IMR-90 (cell line): Measurements from ENCODE around the gene RAD17. TPM values are rescaled to one million over a fixed set of nuclear protein-coding genes. Genes with fewer than 3 reads are reported as not detected.
"Not testable (repeated sequence)": the region's sequence is repeated elsewhere in the genome, so short reads cannot be mapped to it uniquely, and the experiment has no call there.

Experiments
- ATAC-seq: fragments of 200-7000 bp; cut with Tn5 transposase; 2 replicates; pipeline ENCODE4 v1.9.1; 2020; ENCODE audit warnings: low read depth, mild to moderate bottlenecking, moderate library complexity
- BruUV-seq: library from RNA; stranded (reverse); fragments of 400-500 nt; replicated peaks from 2 replicates; lab custom pipeline; 2021; lab: Mats Ljungman, UMichigan
- CTCF ChIA-PET: fragments of 300-600 bp; formaldehyde crosslinking; extraction: SDS; loops from one replicate; lab custom pipeline; 2021; ENCODE audit warnings: antibody characterized with exemption; lab: Yijun Ruan, JAX
- POLR2A ChIA-PET: fragments of 300-600 bp; sonication (Branson Sonifier 250); formaldehyde crosslinking; loops from one replicate; lab custom pipeline; 2022; ENCODE audit warnings: antibody characterized with exemption; ENCODE audit not compliant: unreplicated experiment; lab: Charles Lee
- DNase-seq: peaks from one replicate; pipeline ENCODE4 v3.0.0; 2013
- H2AFZ ChIP-seq: replicated peaks from 2 replicates; pipeline ENCODE3; 2013; ENCODE audit warnings: low read length, mild to moderate bottlenecking; ENCODE audit not compliant: poor library complexity
- H2AK5ac ChIP-seq: 2 replicates; pipeline ENCODE4 v1.6.1; 2013; ENCODE audit warnings: low read depth, low read length, inconsistent platforms
- H2AK9ac ChIP-seq: replicated peaks from 2 replicates; pipeline ENCODE3; 2013; ENCODE audit warnings: mild to moderate bottlenecking, low read depth, low read length, moderate library complexity; ENCODE audit not compliant: poor library complexity
- H2BK120ac ChIP-seq: 2 replicates; pipeline ENCODE4 v1.6.1; 2013; ENCODE audit warnings: low read depth, low read length, inconsistent platforms
- H2BK15ac ChIP-seq: 3 replicates; pipeline ENCODE4 v1.6.1; 2013; ENCODE audit warnings: low read depth, low read length, inconsistent platforms
- H2BK20ac ChIP-seq: 2 replicates; pipeline ENCODE4 v1.6.1; 2013; ENCODE audit warnings: low read depth, mild to moderate bottlenecking, inconsistent platforms, low read length, moderate library complexity
- H2BK5ac ChIP-seq: 2 replicates; pipeline ENCODE4 v1.6.1; 2013; ENCODE audit warnings: mild to moderate bottlenecking, low read depth, low read length, inconsistent platforms; ENCODE audit not compliant: poor library complexity, severe bottlenecking
- H3K14ac ChIP-seq: replicated peaks from 2 replicates; pipeline ENCODE4 v1.6.1; 2013; ENCODE audit warnings: low read depth, low read length, inconsistent platforms
- H3K18ac ChIP-seq: 2 replicates; pipeline ENCODE4 v1.6.1; 2013; ENCODE audit warnings: low read depth, low read length, control low read depth
- H3K23ac ChIP-seq: 2 replicates; pipeline ENCODE4 v1.6.1; 2013; ENCODE audit warnings: low read depth, low read length, inconsistent platforms
- H3K27ac ChIP-seq: 2 replicates; pipeline ENCODE4 v1.5.1; 2013; ENCODE audit warnings: mild to moderate bottlenecking, control low read depth, low read length; ENCODE audit not compliant: insufficient read depth
- H3K27me3 ChIP-seq: 2 replicates; pipeline ENCODE4 v1.6.1; 2013; ENCODE audit warnings: low read length; ENCODE audit not compliant: control insufficient read depth, insufficient read depth
- H3K36me3 ChIP-seq: 2 replicates; pipeline ENCODE4 v1.6.1; 2013; ENCODE audit warnings: low read length, mixed read lengths; ENCODE audit not compliant: control insufficient read depth, insufficient read depth
- H3K4ac ChIP-seq: 2 replicates; pipeline ENCODE4 v1.6.1; 2013; ENCODE audit warnings: low read depth, low read length, inconsistent platforms
- H3K4me1 ChIP-seq: 2 replicates; pipeline ENCODE4 v1.6.1; 2013; ENCODE audit warnings: low read length, mixed read lengths; ENCODE audit not compliant: control insufficient read depth, insufficient read depth
- H3K4me2 ChIP-seq: 2 replicates; pipeline ENCODE4 v1.6.1; 2013; ENCODE audit warnings: low read depth, mild to moderate bottlenecking, control low read depth, low read length, moderate library complexity
- H3K4me3 ChIP-seq: 2 replicates; pipeline ENCODE4 v1.5.1; 2013; ENCODE audit warnings: low read depth, mild to moderate bottlenecking, control low read depth, low read length, moderate library complexity; ENCODE audit not compliant: insufficient read depth
- H3K56ac ChIP-seq: 2 replicates; pipeline ENCODE4 v1.6.1; 2013; ENCODE audit warnings: low read length, inconsistent platforms; ENCODE audit not compliant: insufficient read depth; ENCODE audit errors: extremely low read depth
- H3K79me1 ChIP-seq, 2 experiments: 2 replicates each; pipeline ENCODE4 v1.6.1; 2013; ENCODE audit warnings: low read length in 2 of 2, inconsistent platforms in 1 of 2, low read depth in 1 of 2
- H3K9ac ChIP-seq: 2 replicates; pipeline ENCODE4 v1.6.1; 2013; ENCODE audit warnings: low read depth, low read length, control low read depth
- H3K9me1 ChIP-seq: 2 replicates; pipeline ENCODE4 v1.6.1; 2013; ENCODE audit warnings: low read length, inconsistent platforms; ENCODE audit not compliant: insufficient read depth
- H3K9me3 ChIP-seq: 2 replicates; pipeline ENCODE4 v1.6.1; 2013; ENCODE audit warnings: low read length; ENCODE audit not compliant: control insufficient read depth, insufficient read depth
- H4K20me1 ChIP-seq: 2 replicates; pipeline ENCODE4 v1.6.1; 2013; ENCODE audit warnings: low read length, inconsistent platforms; ENCODE audit not compliant: insufficient read depth
- H4K5ac ChIP-seq: 2 replicates; pipeline ENCODE4 v1.6.1; 2013; ENCODE audit warnings: mild to moderate bottlenecking, low read depth, low read length, control low read depth
- H4K8ac ChIP-seq, 2 experiments: 2 replicates each; pipeline ENCODE4 v1.6.1; 2013; ENCODE audit warnings: low read depth in 2 of 2, low read length in 2 of 2, control low read depth in 1 of 2, inconsistent platforms in 1 of 2
- H4K91ac ChIP-seq: 2 replicates; pipeline ENCODE4 v1.6.1; 2013; ENCODE audit warnings: low read depth, low read length, inconsistent platforms; ENCODE audit not compliant: insufficient read depth
- WGBS, 2 experiments: methylation state at CpG; one replicate each; pipeline versions ENCODE4 v1.1.5 to v1.1.7; 2013; ENCODE audit warnings: missing lambda C conversion rate in 2 of 2; ENCODE audit not compliant: insufficient read length in 1 of 2; ENCODE audit errors: extremely low coverage in 2 of 2; 5-methylcytosine and 5-hydroxymethylcytosine counted together
- dilution Hi-C: fragments of 300-500 bp; cut with HindIII; formaldehyde crosslinking; loops from one replicate; pipeline ENCODE4 v1.14.3; 2018; ENCODE audit warnings: low sequenced_read_pairs; ENCODE audit not compliant: unreplicated experiment
- in situ Hi-C: fragments of 300-500 bp; cut with MboI; formaldehyde crosslinking; loops from 3 replicates; pipeline ENCODE4 v1.14.3; 2019; ENCODE audit warnings: low sequenced_read_pairs, inconsistent platforms, mixed read lengths
- intact Hi-C: fragments of 100-400 bp; cut with micrococcal nuclease; formaldehyde crosslinking; loops from 2 replicates; pipeline ENCODE4 v1.10.0; 2022
- polyA plus RNA-seq, 3 experiments: library from polyadenylated mRNA; depleted of rRNA; stranded (reverse); fragments of >200 nt; gene quantifications; 2 replicates each; pipeline ENCODE4 v1.2.3, GENCODE V29; 2012; ENCODE audit warnings: low replicate concordance in 1 of 3
- total RNA-seq: library from RNA; depleted of rRNA; stranded (reverse); fragments of >200 nt; gene quantifications from 2 replicates; pipeline ENCODE4 v1.2.3, GENCODE V29; 2012

The RAD17 gene
- total and polyA plus RNA-seq, 2 of the 4 experiments (the other 2 are of a cell fraction) = 10.9 to 11.4 TPM

DNA sequence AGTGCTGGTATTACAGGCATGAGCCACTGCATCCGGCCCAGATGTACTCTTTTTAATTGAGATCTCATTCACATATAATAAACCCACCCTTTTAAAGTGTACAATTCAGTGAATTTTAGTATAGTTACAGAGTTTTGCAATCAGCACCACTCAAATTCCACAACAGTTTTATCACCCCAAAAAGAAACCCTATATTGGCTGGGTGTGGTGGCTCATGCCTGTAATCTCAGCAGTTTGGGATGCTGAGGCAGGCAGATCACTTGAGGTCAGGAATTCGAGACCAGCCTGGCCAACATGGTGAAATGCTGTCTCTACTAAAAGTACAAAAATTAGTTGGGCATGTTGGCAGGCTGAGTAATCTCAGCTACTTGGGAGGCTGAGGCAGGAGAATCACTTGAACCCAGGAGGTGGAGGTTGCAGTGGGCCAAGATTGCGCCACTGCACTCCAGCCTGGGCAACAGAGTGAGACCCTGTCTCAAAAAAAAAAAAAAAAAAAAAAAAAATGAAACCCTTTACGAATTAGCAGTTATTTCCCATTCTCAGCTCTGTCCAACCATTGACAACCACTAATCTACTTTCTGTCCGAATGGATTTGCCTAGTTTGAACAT lies 65.8 kb downstream of the RAD17 start:
- H3K9me1 ChIP-seq, H3K4ac ChIP-seq, H3K9me3 ChIP-seq, H4K91ac ChIP-seq, H3K36me3 ChIP-seq, H4K20me1 ChIP-seq, H4K5ac ChIP-seq, intact Hi-C loops, H3K14ac ChIP-seq, BruUV-seq, DNase-seq, H3K27ac ChIP-seq, H2BK120ac ChIP-seq, CTCF ChIA-PET, H2BK15ac ChIP-seq, H2AK9ac ChIP-seq, POLR2A ChIA-PET, in situ Hi-C loops, H3K4me1 ChIP-seq, H3K4me3 ChIP-seq, H2BK20ac ChIP-seq, H3K4me2 ChIP-seq, H3K23ac ChIP-seq, H2AFZ ChIP-seq, H3K79me1 ChIP-seq, H2AK5ac ChIP-seq, H4K8ac ChIP-seq, H3K9ac ChIP-seq, H3K18ac ChIP-seq, dilution Hi-C loops, H2BK5ac ChIP-seq, H3K56ac ChIP-seq, H3K27me3 ChIP-seq: not testable (repeated sequence)
- ATAC-seq = peak; percentile 48
- no CpG with 5 or more reads among the region's 5 CpGs for WGBS, 2 experiments
